GM18508 (cell line): ENCODE results near the gene MCC.
A peak's percentile ranks its signal among the peaks of the same experiment; 100 is the strongest.
"Not testable (repeated sequence)": the region's sequence is repeated elsewhere in the genome, so short reads cannot be mapped to it uniquely, and the experiment has no call there.

ENCODE experiments used
- ATAC-seq: cut with Tn5 transposase; IDR thresholded peaks from one replicate; pipeline ENCODE4 v1.9.1; 2021; ENCODE audit warnings: moderate number of reproducible peaks; ENCODE audit not compliant: insufficient read depth, unreplicated experiment

MCC gene

DNA sequence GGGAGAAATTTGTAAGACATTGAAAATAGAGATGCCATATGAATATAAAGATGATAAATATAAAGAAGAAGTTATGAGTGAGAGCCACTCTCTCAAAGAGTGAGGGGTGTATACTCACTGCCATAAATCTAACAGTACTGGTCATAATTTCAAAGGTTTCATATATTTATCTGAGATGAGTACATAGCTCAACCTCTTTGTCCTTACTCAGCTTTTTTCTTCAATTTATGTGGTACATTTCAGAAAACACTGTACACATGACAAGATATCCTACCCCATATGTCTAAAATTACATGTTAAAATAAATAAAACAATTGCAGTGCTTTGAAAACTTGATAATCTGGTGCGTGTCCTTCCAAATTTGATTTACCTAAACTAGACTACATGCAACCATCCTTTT lies 5.2 kb upstream of the MCC start:
- ATAC-seq = no peak

GRCh38 chr5:113491022-113491421 lies 2.8 kb upstream of the MCC start:
- ATAC-seq = no peak

- ATAC-seq = no peak
Observed at GRCh38 chr5:113490317-113490716, 2.1 kb upstream of the MCC start.

DNA sequence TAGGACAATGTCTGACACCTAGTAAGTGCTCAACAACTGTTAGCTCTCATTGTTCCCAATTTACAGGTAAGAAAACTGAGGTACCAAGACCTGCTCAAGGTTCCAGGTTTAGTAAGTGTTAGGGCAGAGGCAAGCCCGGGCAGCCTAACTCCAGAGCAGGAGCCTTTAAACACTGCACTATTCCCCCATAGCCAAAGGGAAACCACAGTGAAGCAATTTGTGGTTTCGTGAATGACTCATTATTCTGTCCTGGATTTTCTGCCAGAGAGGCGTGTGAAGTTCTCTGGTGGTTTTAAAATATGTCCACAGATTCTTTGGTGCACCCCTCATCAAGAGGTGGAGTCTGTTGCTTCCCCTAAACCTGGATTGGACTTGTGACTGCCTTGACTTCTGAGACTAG lies 1.0 kb upstream of the MCC start:
- ATAC-seq = peak; percentile 59

GRCh38 chr5:113488645-113489184 lies 462 bp upstream of the MCC start:
- no peak for ATAC-seq

DNA sequence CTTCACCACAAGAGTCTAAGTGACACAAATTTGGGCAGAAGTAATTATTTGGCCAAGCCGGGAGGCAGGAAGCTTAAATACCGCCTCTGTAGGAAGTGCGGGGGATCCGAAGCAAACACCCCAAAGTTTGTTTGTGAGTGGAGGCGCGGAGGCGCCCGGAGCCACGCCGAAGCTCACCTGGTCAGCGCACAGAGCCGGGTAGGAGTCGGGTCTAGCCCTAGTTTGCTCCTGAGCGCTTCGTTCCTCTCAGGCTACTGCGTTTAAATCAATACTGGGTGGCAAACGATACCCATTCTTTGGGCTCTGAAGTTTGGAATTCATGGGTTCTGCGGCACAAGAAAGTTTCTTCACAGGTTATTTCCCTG lies 855 bp downstream of the MCC start:
- no peak for ATAC-seq

- no peak for ATAC-seq
Observed at GRCh38 chr5:113480243-113480642, 8.0 kb downstream of the MCC start.

GRCh38 chr5:113478691-113479090 lies 9.6 kb downstream of the MCC start:
- ATAC-seq = no peak

- ATAC-seq = no peak
Observed at GRCh38 chr5:113474100-113474728, 14.0 kb downstream of the MCC start.

- no peak for ATAC-seq
Observed at GRCh38 chr5:113463032-113463431, 25.2 kb downstream of the MCC start.

DNA sequence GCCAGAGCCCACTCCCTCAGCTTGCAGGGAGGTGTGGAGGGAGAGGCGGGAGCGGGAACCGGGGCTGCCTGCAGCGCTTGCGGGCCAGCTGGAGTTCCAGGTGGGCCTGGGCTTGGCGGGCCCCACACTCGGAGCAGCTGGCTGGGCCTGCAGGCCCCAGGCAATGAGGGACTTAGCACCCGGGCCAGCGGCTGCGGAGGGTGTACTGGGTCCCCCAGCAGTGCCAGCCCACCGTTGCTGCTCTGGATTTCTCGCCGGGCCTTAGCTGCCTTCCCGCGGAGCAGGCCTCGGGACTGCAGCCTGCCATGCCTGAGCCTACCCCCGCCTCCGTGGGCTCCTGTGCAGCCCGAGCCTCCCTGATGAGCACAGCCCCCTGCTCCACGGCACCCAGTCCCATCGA lies 31.1 kb downstream of the MCC start:
- ATAC-seq = not testable (repeated sequence)

DNA sequence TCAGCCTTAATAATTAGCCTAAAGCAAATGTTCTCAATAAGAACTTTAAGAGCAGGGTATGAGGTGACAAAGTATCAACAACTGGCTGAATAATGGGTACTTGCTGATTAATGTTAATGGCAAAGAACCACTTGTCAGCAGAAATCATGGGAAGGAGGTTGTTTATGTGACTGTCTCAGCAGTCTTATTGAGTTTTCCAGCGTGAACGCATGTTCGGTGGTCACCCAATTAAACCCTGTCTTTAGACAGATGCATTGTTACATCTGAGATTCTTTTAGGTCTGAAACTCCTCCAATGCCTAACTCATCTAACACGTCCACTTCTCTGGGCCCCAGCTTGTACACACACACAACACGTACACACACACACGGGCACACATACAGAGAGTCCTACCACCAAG lies 35.3 kb downstream of the MCC start:
- ATAC-seq = no peak

DNA sequence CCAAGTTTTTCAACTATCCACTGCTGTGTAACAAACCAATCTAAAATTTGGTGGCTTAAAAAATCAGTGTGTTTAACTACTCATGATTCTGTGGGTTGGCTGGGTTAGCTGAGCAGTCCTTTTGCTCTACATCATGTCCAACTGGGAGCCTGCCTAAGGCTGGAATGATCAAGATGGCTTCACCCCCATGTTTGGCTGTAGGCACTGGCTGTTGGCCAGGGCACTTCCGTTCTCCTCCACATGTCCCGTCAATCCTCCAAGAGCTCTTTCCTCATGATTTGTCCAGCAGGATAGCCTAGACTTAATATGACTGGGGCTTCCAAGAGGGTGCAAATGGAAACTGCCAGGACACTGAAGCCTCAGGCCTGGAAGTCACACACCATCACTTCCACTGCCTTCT lies 36.5 kb downstream of the MCC start:
- no peak for ATAC-seq

DNA sequence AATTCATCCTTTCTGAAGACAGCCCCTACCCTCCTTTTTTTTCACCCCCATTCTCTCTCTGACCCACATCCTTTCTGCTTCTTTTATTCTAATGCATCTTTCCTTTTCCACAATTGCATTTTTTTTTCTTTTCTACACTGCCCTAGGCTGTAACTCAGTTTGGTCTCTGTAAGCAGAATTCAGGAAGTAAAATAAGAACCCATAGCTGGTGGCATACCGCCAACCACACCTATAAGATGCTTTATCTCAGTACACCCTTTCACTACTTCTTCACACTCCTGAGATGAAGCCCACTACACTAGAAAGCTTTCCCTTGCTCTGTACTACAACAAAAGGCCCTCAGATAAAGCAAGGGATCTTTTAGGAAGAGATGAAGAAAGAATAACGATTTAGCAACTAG lies 37.3 kb downstream of the MCC start:
- no peak for ATAC-seq

DNA sequence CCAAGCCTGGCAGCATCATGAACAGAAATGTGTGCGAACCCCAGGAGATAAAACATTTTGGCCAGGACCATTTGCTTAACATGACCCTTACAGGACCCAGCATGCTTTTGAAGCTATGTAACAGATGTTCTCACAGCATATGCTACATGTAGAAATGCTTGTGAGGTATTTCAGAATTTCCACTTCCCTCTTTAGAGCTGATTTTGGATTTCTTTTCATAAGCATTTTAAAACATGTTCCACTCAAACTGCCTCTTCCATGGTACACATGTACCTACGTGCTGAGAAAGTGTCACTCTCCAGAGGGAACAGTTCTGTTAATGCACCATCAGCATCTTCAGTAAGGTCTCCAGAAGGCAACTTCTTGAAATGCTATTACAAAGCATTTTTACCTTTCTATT lies 37.8 kb downstream of the MCC start:
- no peak for ATAC-seq

GRCh38 chr5:113448252-113448651 lies 40.0 kb downstream of the MCC start:
- ATAC-seq = no peak

- ATAC-seq = no peak
Observed at GRCh38 chr5:113447498-113448050, 40.7 kb downstream of the MCC start.

- no peak for ATAC-seq
Observed at GRCh38 chr5:113446358-113446927, 41.8 kb downstream of the MCC start.

DNA sequence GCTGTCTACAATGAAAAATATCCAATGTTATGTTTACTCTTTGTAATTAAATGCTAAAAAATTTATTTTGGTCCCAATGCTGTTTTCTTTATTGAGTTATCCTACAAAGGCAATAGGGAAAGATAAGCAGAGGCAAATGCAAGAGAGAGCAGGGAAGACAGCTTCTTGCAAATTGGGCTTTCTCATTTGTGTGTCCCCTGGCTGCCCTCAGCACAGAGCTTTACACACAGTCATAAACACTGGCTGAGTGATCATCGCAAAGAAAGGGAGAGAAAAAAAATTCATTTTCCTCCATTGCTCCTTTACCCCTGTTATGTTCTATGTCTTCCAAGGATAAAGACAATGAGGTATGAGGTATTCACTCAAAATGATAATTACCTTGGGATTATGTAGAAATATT lies 51.1 kb downstream of the MCC start:
- no peak for ATAC-seq

- no peak for ATAC-seq
Observed at GRCh38 chr5:113435575-113435974, 52.7 kb downstream of the MCC start.

- no peak for ATAC-seq
Observed at GRCh38 chr5:113434889-113435288, 53.4 kb downstream of the MCC start, which contains the start of gene TSSK1B. TSS of gene TSSK1B (minus strand) at chr5:113434989. CDS start at chr5:113434839, 150 bp downstream.
